Stimulated activated CD8-positive, alpha-beta memory T cell treated with anti-CD3 and anti-CD28 coated beads, Interleukin-7, amount 100 ng/mL, for 4 hours (primary cell): ENCODE results near the gene B3GAT3.
"Not testable (repeated sequence)": the region's sequence is repeated elsewhere in the genome, so short reads cannot be mapped to it uniquely, and the experiment has no call there.

Experiments
- DNase-seq, 2 donors: peaks; one replicate each; pipeline ENCODE4 v3.0.0-alpha.2; 2020; ENCODE audit warnings: low read depth in 2 of 2

Gene B3GAT3

GRCh38 chr11:62621567-62622470 lies at the start of gene B3GAT3:
B3GAT3 (minus strand) TSS chr11:62621986; CDS start chr11:62621947, 39 bp downstream.
- peak; percentile 97 for DNase-seq

GRCh38 chr11:62671236-62671607 lies 49.4 kb upstream of the B3GAT3 start:
- peak in 1 of 2 donors; percentile 13 for DNase-seq

- no peak for DNase-seq
Measured at GRCh38 chr11:62669420-62670161, 47.8 kb upstream of the B3GAT3 start.

GRCh38 chr11:62667460-62667859 lies 45.7 kb upstream of the B3GAT3 start:
- no peak for DNase-seq

GRCh38 chr11:62666259-62666926 lies 44.6 kb upstream of the B3GAT3 start:
- no peak for DNase-seq

GRCh38 chr11:62665599-62666258 lies 43.9 kb upstream of the B3GAT3 start:
- peak; percentile 68 to 78 for DNase-seq

GRCh38 chr11:62665075-62665598 lies 43.4 kb upstream of the B3GAT3 start, which contains the start of the genes C11orf98 and CSKMT:
C11orf98 (minus strand) TSS chr11:62665210; CDS start chr11:62665169, 41 bp downstream.
CSKMT (plus strand) TSS chr11:62665312; CDS start chr11:62665880, 568 bp downstream.
- peak; percentile 92 to 93 for DNase-seq

GRCh38 chr11:62664405-62665074 lies 42.8 kb upstream of the B3GAT3 start:
- DNase-seq: peak in 1 of 2 donors; percentile 29

GRCh38 chr11:62656796-62657429 lies 35.1 kb upstream of the B3GAT3 start:
- DNase-seq: no peak

- DNase-seq: no peak
Measured at GRCh38 chr11:62654297-62654696, 32.5 kb upstream of the B3GAT3 start.

GRCh38 chr11:62652161-62653006 lies 30.6 kb upstream of the B3GAT3 start:
- no peak for DNase-seq

- not testable (repeated sequence) for DNase-seq
Measured at GRCh38 chr11:62650283-62650682, 28.5 kb upstream of the B3GAT3 start.

- DNase-seq: no peak
Measured at GRCh38 chr11:62649486-62649885, 27.7 kb upstream of the B3GAT3 start.

- no peak for DNase-seq
Measured at GRCh38 chr11:62648967-62649364, 27.2 kb upstream of the B3GAT3 start.

- DNase-seq: no peak
Measured at GRCh38 chr11:62648185-62648966, 26.6 kb upstream of the B3GAT3 start.

GRCh38 chr11:62647609-62648005 lies 25.8 kb upstream of the B3GAT3 start:
- no peak for DNase-seq

- no peak for DNase-seq
Measured at GRCh38 chr11:62646825-62647608, 25.2 kb upstream of the B3GAT3 start.
